DMS79 (cell line): ENCODE data around the gene HNRNPUL1.

ENCODE experiments used
- DNase-seq: peaks from one replicate; lab custom pipeline; 2025; lab: John Stamatoyannopoulos, UW

The HNRNPUL1 gene

DNA sequence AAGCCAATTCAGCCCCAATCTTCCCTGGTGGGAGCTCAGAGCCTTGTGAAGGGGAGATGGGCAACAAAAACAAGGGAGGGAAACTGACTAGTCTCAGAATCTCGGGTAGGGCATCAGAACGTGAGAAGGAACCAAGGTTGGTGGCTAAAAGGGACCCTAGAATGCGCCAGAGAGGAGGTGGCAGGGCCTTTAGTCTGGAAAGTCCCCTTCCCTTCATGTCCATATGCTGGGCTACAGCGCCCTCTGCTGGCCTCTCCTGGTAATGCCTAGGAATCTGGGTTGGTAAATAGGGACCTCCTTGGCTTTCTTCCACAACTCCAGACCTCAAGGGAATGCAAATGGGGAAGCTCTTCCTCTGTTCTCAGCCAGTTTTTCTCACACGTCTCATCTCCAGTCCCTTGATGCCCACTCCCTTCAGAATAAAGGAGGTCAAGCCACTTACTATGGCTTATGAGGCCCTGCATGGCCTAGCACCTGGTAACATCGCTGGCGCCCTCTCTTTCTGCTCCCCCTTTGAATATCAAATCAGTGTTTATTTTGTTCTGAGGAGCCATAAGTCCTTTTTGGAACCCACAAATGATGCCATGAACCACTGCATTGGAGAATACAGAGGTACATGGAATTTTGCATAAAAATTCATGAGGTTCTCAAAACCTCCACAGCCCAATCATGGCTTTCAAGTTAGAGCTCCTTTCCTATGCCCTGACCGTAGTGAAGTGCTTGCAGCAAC is 44.4 kb downstream of the HNRNPUL1 start:
- DNase-seq: peak; percentile 59

DNA sequence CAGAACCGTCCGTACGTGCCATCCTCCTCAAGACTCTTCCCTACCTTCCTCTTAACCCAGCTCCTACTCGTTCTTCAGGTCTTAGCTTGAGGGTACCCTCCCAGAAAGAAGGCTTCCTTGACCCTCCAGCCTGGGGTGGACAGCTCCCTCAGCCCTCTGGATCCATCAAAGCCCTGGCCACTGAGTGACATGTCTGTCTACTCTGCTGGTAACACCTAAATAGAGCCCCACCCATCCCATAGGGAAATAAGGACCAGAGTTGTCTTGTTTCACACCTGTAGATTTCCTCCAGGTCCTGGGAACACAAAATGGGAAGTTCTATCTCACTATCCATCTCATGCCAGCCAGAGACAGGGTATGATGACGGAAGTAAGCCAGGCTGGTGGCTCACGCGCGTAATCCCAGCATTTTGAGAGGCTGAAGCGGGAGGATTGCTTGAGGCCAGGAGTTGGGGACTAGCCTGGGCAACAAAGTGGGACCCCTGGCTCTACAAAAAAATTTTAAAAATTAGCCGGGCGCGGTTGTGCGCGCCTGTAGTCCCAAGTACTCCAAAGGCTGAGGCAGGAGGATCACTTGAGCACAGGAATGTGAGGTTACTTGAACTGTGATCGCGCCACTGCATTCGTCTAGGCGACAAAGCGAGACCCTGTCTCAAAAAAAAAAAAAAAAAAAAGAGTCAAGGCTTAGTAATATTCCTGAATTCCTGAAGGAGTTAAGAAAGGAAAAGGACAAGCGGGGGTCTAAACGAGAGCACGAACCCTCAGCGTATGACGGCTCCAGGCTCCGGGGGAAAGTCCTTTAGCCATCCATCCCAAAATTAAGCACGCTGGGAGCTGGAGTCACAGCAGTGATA is 45.2 kb downstream of the HNRNPUL1 start:
- DNase-seq: no peak

DNA sequence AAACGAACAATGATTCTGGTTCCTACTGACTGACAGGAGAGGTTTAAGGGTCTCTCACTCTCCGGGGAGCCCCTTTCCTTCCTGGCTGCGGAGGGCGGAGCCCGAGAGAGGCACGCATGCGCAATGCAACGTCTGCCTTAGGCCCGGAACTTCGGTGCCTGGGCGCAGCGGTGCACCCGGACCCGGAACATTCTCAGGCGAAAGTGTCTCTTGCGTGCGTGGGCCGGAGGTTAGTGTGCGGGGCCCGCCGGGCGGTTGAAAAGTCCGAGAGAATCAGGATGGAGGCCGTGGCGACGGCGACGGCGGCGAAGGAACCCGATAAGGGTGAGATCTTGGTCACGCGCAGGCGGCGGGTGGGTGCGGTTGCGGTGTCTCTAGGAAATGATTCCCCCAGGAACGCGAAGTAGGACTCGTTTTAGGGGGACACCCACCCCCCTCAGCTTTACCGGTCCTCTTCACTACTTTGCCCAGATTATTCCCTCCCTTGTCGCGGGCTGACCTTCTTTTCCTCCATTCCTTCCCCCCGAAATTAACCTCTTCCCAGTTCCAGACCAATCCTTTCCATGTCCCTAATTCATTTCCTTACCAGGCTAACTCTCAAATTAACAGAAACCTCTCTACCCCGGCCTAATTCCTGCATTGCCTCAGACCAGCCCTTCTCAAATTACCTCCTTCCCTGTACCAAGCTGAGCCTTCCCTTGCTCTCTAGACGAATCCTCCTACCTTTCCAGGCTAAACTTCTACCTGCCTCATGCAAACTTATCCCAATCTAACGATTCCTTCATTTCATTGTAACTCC is 46.1 kb downstream of the HNRNPUL1 start, which contains the start of gene CCDC97:
CCDC97 (plus strand) TSS at position 140 of the 799 bp plus-strand sequence; CDS start at position 279, 139 bp downstream.
- DNase-seq: peak; percentile 72

DNA sequence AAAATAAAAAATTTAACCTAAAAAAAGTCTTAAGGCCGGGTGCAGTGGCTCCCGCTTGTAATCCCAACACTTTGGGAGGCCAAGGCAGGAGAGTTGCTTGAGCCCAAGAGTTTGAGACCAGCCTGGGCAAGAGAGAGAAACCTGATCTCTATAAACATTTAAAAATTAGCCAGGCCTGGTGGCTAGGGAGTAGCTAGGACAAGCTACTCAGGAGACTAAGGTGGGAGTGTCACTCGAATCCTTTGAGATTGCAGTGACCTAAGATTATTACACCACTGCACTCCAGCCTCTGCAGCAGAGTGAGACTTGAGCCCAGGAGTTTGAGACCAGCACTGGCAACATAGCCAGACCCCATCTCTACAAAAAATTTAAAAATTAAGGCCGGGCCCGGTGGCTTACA is 46.9 kb downstream of the HNRNPUL1 start:
- DNase-seq: no peak

DNA sequence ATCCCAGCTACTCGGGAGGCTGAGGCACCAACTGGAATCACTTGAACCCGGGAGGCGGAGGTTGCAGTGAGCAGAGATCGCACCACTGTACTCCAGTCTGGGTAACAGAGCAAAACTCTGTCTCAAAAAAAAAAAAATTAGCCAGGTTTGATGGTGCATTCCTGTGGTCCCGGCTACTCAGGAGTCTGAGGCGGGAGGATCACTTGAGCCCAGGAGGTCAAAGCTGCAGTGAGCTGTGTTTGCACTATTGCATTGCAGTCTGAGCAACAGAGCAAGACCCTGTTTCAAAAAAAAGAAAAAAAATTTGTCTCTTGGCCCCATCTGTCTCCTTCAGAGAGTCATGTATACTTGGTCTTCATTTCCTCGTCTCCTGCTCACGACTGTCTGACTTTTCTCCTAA is 47.4 kb downstream of the HNRNPUL1 start:
- no peak for DNase-seq

DNA sequence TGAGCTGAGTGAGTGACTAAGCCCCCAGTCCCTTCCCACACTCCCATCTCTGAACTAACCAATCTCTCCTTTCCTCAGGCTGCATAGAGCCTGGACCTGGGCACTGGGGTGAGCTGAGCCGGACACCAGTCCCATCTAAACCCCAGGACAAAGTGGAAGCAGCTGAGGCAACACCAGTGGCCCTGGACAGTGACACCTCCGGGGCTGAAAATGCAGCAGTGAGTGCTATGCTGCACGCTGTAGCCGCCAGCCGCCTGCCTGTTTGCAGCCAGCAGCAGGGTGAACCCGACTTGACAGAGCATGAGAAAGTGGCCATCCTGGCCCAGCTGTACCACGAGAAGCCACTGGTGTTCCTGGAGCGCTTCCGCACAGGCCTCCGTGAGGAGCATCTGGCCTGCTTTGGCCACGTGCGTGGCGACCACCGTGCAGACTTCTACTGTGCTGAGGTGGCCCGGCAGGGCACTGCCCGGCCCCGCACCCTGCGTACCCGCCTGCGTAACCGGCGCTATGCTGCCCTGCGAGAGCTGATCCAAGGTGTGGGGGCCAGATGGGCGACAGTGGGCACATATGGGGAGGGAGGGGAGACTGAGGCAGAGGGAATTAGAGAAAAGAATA is 52.2 kb downstream of the HNRNPUL1 start:
- DNase-seq: no peak

DNA sequence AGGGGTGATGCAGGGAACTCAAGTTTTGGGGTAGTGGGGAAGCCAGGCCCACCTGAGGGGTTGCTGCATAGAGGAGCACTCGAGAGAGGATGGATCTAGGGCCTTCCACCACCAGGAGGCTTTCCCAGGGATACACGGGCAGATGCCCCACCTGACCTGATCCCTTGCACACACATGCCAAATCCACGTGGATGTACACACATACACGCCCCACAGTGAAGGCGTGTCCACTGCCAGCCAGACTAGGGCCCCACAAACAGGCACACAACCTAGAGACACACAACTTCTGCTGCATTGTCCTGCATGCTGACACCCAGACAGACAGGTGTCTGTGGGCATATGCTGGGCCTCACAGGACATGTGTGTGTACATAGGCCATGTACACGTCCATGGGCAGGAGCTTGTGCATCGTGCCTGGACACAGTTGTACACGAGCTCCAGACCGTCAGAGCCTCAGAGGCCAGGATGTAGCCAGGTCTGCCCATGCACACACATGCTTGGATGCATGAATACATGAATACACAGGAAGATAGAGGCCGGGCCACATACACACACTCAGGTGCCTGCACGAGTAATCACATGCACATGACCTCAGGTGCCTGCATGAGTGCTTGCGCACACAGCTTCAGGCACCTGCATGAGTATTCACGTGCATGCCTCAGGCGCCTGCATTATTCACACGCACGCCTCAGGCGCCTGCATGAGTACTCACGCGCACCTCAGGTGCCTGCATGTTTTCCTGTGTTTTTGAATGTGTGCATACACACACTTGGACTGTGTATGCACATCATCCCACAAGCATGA is 54.7 kb downstream of the HNRNPUL1 start:
- no peak for DNase-seq

DNA sequence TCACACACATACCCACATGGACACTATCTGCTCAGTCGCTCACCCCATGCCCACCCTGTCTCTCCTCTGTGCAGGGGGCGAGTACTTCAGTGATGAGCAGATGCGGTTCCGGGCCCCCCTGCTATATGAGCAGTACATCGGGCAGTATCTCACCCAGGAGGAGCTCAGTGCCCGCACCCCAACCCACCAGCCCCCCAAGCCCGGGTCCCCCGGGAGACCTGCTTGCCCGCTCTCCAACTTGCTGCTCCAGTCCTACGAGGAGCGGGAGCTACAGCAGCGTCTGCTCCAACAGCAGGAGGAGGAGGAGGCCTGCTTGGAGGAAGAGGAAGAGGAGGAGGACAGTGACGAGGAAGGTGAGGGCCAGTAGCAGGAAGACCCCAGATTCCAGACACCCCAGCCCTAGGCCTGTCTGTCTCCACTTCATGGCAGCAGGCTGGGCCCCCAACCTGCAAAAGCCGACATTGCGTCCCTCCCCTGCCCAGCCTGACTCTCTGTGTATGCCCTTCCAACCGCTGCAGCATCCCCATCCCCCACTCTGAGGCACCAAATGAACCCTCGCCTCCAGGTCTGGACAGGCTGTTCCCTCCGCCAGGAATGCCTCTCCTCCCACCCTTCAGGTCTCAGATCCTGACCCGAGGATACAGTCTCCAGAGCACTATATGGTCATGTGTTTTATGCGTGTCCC is 55.5 kb downstream of the HNRNPUL1 start:
- DNase-seq: no peak

DNA sequence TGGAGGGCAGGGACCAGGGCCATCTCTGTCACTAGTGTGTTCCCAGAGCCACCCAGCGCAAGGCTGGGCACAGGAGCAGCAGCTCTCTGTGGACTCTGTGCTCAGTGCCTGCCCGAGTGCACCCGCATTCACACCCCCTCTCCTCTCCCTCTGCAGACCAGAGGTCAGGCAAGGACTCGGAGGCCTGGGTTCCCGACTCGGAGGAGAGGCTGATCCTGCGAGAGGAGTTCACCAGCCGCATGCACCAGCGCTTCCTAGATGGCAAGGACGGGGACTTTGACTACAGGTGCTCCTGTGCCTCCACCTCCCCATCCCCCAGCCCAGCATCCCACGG is 56.0 kb downstream of the HNRNPUL1 start:
- no peak for DNase-seq

DNA sequence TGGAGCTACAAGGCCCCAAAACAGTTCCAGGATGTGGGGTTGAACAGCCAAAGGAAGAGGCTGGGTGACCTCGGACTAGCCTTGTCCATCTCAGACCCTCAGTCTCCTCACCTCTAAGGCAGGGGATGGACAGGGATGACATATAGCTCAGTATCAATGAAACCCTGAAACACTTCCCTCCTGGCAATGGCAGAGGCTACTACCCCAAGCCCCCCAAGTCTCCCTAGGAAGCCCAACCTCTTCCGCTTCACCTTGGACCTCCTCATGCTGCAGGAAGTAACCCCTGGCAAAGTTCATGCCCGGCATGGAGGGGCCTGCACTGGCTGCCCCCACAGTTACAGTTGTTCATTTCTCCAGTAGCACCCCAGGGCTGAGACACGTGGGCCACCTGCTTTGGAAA is 56.4 kb downstream of the HNRNPUL1 start:
- DNase-seq: no peak

DNA sequence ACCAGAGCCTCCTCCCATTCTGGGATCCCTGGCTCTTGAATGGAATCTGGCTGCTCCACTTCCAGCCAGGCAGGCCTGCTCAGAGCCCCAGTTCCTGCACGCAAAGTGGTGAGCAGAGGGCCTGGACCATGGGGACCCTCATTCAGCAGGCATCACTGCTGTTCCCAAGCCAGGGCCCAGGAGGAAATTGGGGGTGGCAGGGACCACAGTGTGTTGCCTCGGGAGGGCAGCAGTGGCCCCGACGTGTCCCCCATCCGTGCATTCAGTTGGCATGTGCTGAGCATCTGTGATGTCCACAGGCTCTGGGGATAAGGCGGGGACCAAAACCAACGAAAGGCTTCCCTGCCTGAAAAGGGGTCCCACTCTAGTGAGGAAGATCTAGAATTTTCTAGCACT is 57.0 kb downstream of the HNRNPUL1 start:
- DNase-seq: no peak

DNA sequence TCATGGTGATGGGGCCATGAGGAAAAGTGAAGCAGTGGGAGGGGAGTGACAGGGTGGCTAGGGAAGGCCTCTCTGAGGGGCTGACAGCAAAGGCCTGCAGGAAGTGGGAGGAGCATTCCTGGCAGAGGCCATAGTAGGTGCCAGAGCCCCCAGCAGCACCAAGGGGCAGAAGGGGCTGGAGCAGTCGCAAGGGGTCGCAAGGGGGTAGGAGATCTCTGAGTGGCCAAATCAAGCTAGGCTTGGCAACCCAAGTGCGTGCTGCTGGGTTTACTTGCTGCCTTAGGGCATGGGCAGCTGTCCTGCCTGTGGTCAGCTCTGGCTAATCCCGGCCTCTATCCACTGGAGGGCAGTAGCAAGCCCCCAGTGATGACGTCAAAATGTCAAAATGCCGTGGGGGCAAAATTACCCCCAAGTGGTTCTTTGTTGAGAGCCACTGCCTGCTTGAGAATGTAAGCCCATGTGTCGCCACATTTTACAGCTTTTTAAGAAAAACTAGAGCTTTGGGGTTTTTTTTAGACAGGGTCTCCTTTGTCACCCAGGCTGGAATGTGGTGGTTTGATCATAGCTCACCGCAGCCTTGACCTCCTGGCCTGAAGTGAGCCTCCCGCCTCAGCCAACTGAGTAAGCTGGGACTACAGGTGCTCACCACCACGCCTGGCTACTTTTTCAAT is 57.6 kb downstream of the HNRNPUL1 start:
- no peak for DNase-seq

DNA sequence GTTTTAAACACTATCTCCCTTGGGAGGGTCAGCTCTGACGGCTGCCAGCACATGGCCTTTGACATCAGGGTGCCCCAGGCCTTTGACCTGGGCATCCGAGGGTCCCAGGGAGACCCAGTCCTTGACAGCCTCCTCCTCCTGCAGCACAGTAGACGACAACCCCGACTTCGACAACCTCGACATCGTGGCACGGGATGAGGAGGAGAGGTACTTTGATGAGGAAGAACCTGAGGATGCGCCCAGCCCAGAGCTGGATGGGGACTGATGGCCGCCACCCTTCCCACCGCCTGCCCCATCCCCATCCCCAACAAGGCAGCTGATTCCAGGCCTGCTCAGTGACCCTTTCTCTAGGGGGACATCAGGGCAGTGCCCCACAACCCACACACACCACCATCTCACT is 58.3 kb downstream of the HNRNPUL1 start:
- DNase-seq: no peak

DNA sequence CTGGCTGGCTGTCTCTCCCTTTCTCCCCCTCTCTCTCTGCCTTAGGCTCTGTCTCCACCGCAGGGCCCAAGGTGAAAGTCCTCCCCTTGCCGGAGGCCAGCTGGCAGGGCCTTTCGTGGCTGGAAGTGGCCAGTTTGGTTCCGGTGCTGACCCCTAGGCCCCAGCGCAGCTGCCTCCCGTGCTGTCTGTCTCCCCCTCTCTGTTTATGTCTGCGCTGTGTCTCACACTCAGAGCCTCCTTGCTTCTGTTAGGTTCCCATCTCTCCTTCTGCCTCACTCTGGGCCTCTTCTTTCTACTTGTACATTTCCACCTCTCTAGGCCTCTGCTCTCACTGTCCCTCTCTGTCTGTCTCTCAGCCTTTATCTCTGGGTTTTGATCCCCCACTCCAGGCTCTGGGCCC is 58.9 kb downstream of the HNRNPUL1 start:
- DNase-seq: no peak

DNA sequence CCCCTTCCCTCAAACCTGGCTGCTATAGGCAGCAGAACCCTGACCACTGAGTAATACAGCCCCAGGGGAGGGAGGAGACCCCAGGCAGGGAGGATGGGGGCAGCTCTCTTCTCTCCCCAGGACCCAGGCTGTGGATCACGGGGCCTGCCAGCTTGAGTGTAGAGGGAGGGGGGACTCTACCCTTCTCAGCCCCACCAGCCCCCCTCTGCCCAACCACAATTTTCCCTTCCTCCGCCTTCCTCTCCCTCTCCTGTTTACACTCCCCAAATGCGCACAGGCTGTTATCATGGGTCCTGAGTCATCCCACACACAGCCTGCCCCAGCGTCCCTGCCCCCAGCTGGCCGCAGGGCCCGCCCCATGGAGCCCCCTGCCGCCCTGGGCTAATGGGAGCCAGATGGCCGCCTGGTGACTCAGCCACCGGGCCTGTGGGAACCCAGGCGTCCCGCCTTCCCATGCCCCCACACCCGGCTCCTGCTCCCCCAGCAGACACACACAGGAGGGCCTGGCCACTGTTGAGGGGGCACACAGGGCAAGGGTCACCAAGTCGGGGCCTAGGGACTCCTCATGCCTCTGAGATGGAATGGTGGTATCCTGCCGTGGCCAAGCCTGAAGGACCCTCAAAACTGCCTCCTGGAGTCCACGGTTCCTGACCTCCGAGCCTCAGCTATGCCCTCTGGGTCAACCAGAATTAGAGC is 59.4 kb downstream of the HNRNPUL1 start:
- no peak for DNase-seq

DNA sequence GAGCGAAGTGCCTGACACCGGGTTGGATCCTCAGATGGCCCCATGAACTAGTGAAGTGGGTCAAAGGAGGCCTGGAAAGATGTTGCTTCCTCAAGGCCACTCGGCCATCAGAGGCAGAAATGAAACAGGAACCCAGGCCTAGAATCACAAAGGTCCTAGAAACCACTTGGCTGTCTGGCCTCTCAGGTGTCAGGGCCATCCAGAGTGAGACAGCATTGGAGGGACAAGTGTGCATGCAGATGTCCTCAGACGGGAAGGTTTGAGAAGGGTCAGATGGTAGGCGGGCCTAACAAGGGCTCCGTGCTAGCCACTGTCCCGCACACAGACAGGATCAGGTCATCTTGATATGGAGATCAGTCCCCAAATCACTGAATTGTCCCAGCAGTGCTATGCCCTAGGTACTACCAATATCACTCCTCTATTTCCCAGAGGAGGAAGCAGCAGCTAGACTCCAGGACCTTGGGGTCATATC is 60.1 kb downstream of the HNRNPUL1 start:
- DNase-seq: no peak

DNA sequence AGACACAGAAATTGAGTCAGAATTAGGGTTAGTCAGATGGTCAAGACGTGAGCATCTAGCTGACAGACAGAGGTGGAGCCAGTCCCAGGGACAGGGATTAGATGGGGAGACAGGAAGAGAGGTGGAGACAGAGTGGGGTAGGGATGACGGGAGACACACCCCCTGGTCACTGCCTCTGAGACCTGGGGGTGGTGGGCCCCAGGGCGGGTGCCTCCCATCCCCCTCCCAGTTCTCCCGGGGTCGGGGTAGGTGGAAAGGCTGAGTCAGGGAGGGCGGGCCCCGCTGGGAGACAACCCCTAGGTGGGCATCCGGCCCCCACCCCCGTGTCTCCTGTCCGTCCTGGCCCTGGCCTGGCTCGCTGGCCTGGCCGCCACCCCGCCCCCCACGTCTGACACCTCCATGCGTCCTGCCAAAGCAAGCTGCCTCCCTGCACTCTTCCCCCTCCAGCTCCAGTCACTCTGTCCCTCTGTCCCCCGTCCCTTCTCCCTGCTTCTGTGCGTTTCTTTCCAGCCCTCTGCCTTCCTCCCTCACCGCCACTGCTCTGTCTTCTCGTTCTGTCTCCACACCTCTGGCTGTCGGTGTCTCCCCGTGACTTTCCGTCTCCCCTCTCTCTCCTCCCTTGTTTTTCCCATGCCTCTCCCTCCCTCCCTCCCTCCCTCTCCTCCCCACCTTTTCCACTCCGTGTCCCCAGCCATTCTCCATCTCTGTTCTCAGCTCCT is 60.9 kb downstream of the HNRNPUL1 start:
- DNase-seq: no peak

DNA sequence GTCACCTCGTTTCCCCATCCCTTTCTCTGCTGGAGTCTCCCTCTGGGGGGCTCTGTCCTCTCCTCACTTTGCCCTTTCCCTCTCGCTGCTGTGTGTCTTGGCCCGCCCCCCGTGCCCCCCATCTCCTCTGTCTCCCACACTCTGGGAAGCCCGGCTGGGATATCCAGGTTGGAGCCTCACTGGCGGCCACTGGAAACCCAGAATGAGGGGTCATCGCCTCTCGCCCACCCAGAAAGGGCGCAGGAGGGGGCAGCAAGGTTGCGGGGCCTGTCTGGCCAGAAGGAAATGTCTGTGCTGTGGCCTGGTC is 61.4 kb downstream of the HNRNPUL1 start:
- no peak for DNase-seq
